H1 (cell line): ENCODE data around the gene PCED1B. TPM values are rescaled to one million over a fixed set of nuclear protein-coding genes. Genes with fewer than 3 reads are reported as not detected.

Experiments used
- CTCF ChIA-PET: fragments of 300-600 bp; sonication (Branson Sonifier 250); formaldehyde crosslinking; loops from one replicate; lab custom pipeline; 2021; ENCODE audit not compliant: partially characterized antibody; lab: Charles Lee
- POLR2A ChIA-PET: fragments of 300-600 bp; sonication (Branson Sonifier 250); formaldehyde crosslinking; loops from one replicate; lab custom pipeline; 2021; ENCODE audit warnings: inconsistent platforms; ENCODE audit not compliant: partially characterized antibody; lab: Charles Lee
- DNase-seq, 2 experiments: peaks; one replicate each; pipeline versions ENCODE4 v3.0.0 to v3.0.0-alpha.2; 2010 to 2022; ENCODE audit warnings: low spot score in 2 of 2, low read depth in 1 of 2, mixed read lengths in 1 of 2
- FAIRE-seq: peaks from 2 replicates; lab custom pipeline; 2011; peaks lifted over from hg19 to GRCh38; lab: Jason Lieb, UNC
- H2AFZ ChIP-seq: 2 replicates; pipeline ENCODE4 v1.8.1; 2012; ENCODE audit warnings: low read length, inconsistent platforms
- H2AK5ac ChIP-seq: 2 replicates; pipeline ENCODE4 v1.6.1; 2013; ENCODE audit warnings: low read depth, low read length
- H2BK120ac ChIP-seq: replicated peaks from 2 replicates; pipeline ENCODE3; 2013; ENCODE audit warnings: low read depth, low read length, inconsistent platforms
- H2BK12ac ChIP-seq: 2 replicates; pipeline ENCODE4 v1.6.1; 2013; ENCODE audit warnings: low read depth, low read length
- H2BK15ac ChIP-seq: 2 replicates; pipeline ENCODE4 v1.6.1; 2013; ENCODE audit warnings: low read length
- H2BK20ac ChIP-seq: 2 replicates; pipeline ENCODE4 v1.6.1; 2013; ENCODE audit warnings: low read length
- H2BK5ac ChIP-seq: 2 replicates; pipeline ENCODE4 v1.6.1; 2013; ENCODE audit warnings: low read depth, low read length
- H3K14ac ChIP-seq: 2 replicates; pipeline ENCODE4 v1.6.1; 2013; ENCODE audit warnings: inconsistent platforms; ENCODE audit not compliant: insufficient read length
- H3K18ac ChIP-seq: 2 replicates; pipeline ENCODE4 v1.6.1; 2013; ENCODE audit warnings: low read length; ENCODE audit errors: extremely low read depth
- H3K23ac ChIP-seq: 2 replicates; pipeline ENCODE4 v1.6.1; 2013; ENCODE audit warnings: inconsistent platforms; ENCODE audit not compliant: insufficient read length
- H3K23me2 ChIP-seq: 2 replicates; pipeline ENCODE4 v1.6.1; 2013; ENCODE audit warnings: low read depth, low read length
- H3K27ac ChIP-seq: 2 replicates; pipeline ENCODE4 v1.6.1; 2011; ENCODE audit warnings: low read depth, low read length, inconsistent platforms
- H3K27me3 ChIP-seq, 4 experiments: replicated peaks in 1 of 4; 1 replicate in 1 of 4; 2 replicates in 3 of 4; pipeline versions ENCODE4 v1.6.1 to v1.8.1; 2011 to 2013; ENCODE audit warnings: low read length in 3 of 4, mild to moderate bottlenecking in 3 of 4, inconsistent platforms in 2 of 4, mixed read lengths in 2 of 4, moderate library complexity in 1 of 4; ENCODE audit not compliant: control insufficient read depth in 3 of 4, insufficient read depth in 3 of 4; ENCODE audit errors: extremely low read depth in 1 of 4
- H3K36me3 ChIP-seq, 4 experiments: 2 replicates each; pipeline versions ENCODE4 v1.6.1 to v1.8.1; 2011 to 2013; ENCODE audit warnings: mild to moderate bottlenecking in 4 of 4, low read length in 3 of 4, moderate library complexity in 2 of 4, control low read depth in 1 of 4, inconsistent platforms in 1 of 4; ENCODE audit not compliant: insufficient read depth in 4 of 4, control insufficient read depth in 2 of 4
- H3K4ac ChIP-seq: replicated peaks from 2 replicates; pipeline ENCODE3; 2013; ENCODE audit warnings: low read length, low read depth, mixed read lengths, inconsistent platforms; ENCODE audit not compliant: insufficient read length
- H3K4me1 ChIP-seq, 4 experiments: replicated peaks in 1 of 4; 1 replicate in 1 of 4; 2 replicates in 3 of 4; pipeline versions ENCODE4 v1.6.1 to v1.8.1; 2011 to 2013; ENCODE audit warnings: low read length in 3 of 4, inconsistent platforms in 2 of 4, mixed read lengths in 1 of 4; ENCODE audit not compliant: insufficient read depth in 4 of 4, control insufficient read depth in 3 of 4
- H3K4me2 ChIP-seq, 2 experiments: 2 replicates each; pipeline versions ENCODE4 v1.6.1 to v1.8.1; 2011 to 2013; ENCODE audit warnings: low read depth in 2 of 2, low read length in 2 of 2, control low read depth in 1 of 2, inconsistent platforms in 1 of 2, mild to moderate bottlenecking in 1 of 2; ENCODE audit not compliant: insufficient read depth in 1 of 2
- H3K4me3 ChIP-seq, 4 experiments: fragments of 200-600, 300-600 bp in 1 of 4; sonication (generic), shearing (Covaris generic), sonication (Bioruptor Twin) in 1 of 4; 2 replicates each; pipeline versions ENCODE4 v1.5.1 to v1.8.1; 2011 to 2016; ENCODE audit warnings: low read length in 4 of 4, low read depth in 3 of 4, control low read depth in 2 of 4, inconsistent platforms in 2 of 4, mild to moderate bottlenecking in 2 of 4, mixed read lengths in 1 of 4, moderate library complexity in 1 of 4; ENCODE audit not compliant: insufficient read depth in 2 of 4; ENCODE audit errors: extremely low read depth in 1 of 4
- H3K56ac ChIP-seq: replicated peaks from 2 replicates; pipeline ENCODE3; 2013; ENCODE audit warnings: low read depth, mild to moderate bottlenecking, mixed read lengths, low read length, inconsistent platforms; ENCODE audit not compliant: insufficient read length
- H3K79me1 ChIP-seq: 2 replicates; pipeline ENCODE4 v1.6.1; 2013; ENCODE audit warnings: low read depth, low read length, control low read depth
- H3K79me2 ChIP-seq, 2 experiments: 2 replicates each; pipeline versions ENCODE4 v1.6.1 to v1.8.1; 2012 to 2013; ENCODE audit warnings: low read length in 2 of 2, mild to moderate bottlenecking in 2 of 2, inconsistent platforms in 1 of 2; ENCODE audit not compliant: insufficient read depth in 2 of 2, control insufficient read depth in 1 of 2
- H3K9ac ChIP-seq, 4 experiments: replicated peaks in 1 of 4; 1 replicate in 1 of 4; 2 replicates in 3 of 4; pipeline versions ENCODE4 v1.6.1 to v1.8.1; 2011 to 2013; ENCODE audit warnings: low read depth in 3 of 4, low read length in 3 of 4, control low read depth in 2 of 4, mild to moderate bottlenecking in 2 of 4, moderate library complexity in 2 of 4, inconsistent platforms in 1 of 4; ENCODE audit errors: extremely low read depth in 1 of 4
- H3K9me3 ChIP-seq, 2 experiments: 2 replicates each; pipeline versions ENCODE4 v1.6.1 to v1.8.1; 2012 to 2013; ENCODE audit warnings: mild to moderate bottlenecking in 2 of 2, moderate library complexity in 2 of 2, control low read depth in 1 of 2, inconsistent platforms in 1 of 2, low read depth in 1 of 2, low read length in 1 of 2, mixed read lengths in 1 of 2; ENCODE audit not compliant: insufficient read depth in 2 of 2
- H4K20me1 ChIP-seq, 2 experiments: replicated peaks in 1 of 2; 2 replicates each; pipeline versions ENCODE3 to v1.8.1; 2011 to 2013; ENCODE audit warnings: inconsistent platforms in 2 of 2, low read length in 2 of 2, mild to moderate bottlenecking in 1 of 2; ENCODE audit not compliant: insufficient read depth in 2 of 2, control insufficient read depth in 1 of 2
- H4K5ac ChIP-seq: 2 replicates; pipeline ENCODE4 v1.6.1; 2013; ENCODE audit warnings: low read length, low read depth, mixed read lengths, inconsistent platforms; ENCODE audit not compliant: insufficient read length
- H4K8ac ChIP-seq: 2 replicates; pipeline ENCODE4 v1.8.0; 2013; ENCODE audit warnings: mild to moderate bottlenecking, moderate library complexity, low read length, inconsistent platforms; ENCODE audit not compliant: insufficient read depth; ENCODE audit errors: extremely low read depth
- H4K91ac ChIP-seq: replicated peaks from 2 replicates; pipeline ENCODE3; 2013; ENCODE audit warnings: low read length, mixed read lengths, inconsistent platforms; ENCODE audit not compliant: insufficient read length
- ASH2L ChIP-seq: fragments of 200-600, 300-600 bp; sonication (generic); IDR thresholded peaks from one replicate; pipeline ENCODE4 v1.7.1; 2017; ENCODE audit warnings: low read length
- CTBP2 ChIP-seq: IDR thresholded peaks from 2 replicates; pipeline ENCODE4 v1.7.0; 2011; ENCODE audit warnings: borderline replicate concordance, mild to moderate bottlenecking, moderate library complexity, mixed read lengths, low read length; ENCODE audit not compliant: insufficient read depth, insufficient read length
- FOSL1 ChIP-seq: IDR thresholded peaks from 2 replicates; pipeline ENCODE4 v1.6.1; 2011; ENCODE audit warnings: mild to moderate bottlenecking, low read depth, low read length, moderate library complexity; ENCODE audit not compliant: insufficient read depth
- KDM5A ChIP-seq: fragments of 200-600 bp; IDR thresholded peaks from 2 replicates; pipeline ENCODE4 v1.7.1; 2012; ENCODE audit warnings: mild to moderate bottlenecking, low read length, inconsistent platforms, mixed read lengths
- PHF8 ChIP-seq: fragments of 200-600 bp; sonication (generic); conservative IDR thresholded peaks from 2 replicates; pipeline ENCODE4 v1.7.1; 2012; ENCODE audit warnings: low read depth, mild to moderate bottlenecking, inconsistent platforms, low read length, moderate library complexity
- POLR2AphosphoS5 ChIP-seq: IDR thresholded peaks from 2 replicates; pipeline ENCODE4 v1.6.1; 2011; ENCODE audit warnings: low read depth, low read length
- SAP30 ChIP-seq: fragments of 300-600 bp; sonication (generic); IDR thresholded peaks from 2 replicates; pipeline ENCODE4 v1.7.1; 2012; ENCODE audit warnings: low read length, moderate library complexity, mild to moderate bottlenecking, inconsistent platforms; ENCODE audit not compliant: insufficient read depth, insufficient replicate concordance
- SIX5 ChIP-seq: IDR thresholded peaks from 2 replicates; pipeline ENCODE4 v1.6.1; 2011; ENCODE audit warnings: mild to moderate bottlenecking, low read depth, low read length
- TEAD4 ChIP-seq: IDR thresholded peaks from 2 replicates; pipeline ENCODE4 v1.6.1; 2012; ENCODE audit warnings: low read depth, low read length, inconsistent platforms, mixed read lengths
- WGBS, 2 experiments: shearing (Covaris generic) in 1 of 2; methylation state at CpG; one replicate each; pipeline versions ENCODE4 v1.1.6 to v1.1.7; 2013 to 2015; ENCODE audit warnings: low lambda C conversion rate in 2 of 2, mixed read lengths in 2 of 2, inconsistent platforms in 1 of 2, low coverage in 1 of 2, missing lambda C conversion rate in 1 of 2; ENCODE audit not compliant: insufficient replicate concordance in 2 of 2, insufficient coverage in 1 of 2, insufficient read length in 1 of 2; ENCODE audit errors: extremely low coverage in 1 of 2, missing lambda C conversion rate in 1 of 2; 5-methylcytosine and 5-hydroxymethylcytosine counted together
- polyA plus RNA-seq, 7 experiments: library from polyadenylated mRNA; depleted of rRNA in 3 of 7; stranded (reverse) in 5 of 7; unstranded in 2 of 7; fragments of >200 nt in 5 of 7; fragments of 200-250 nt in 2 of 7; gene quantifications; 1 replicate in 5 of 7; 2 replicates in 1 of 7; 4 replicates in 1 of 7; pipeline versions ENCODE4 v1.2.1 to v1.2.3, GENCODE V29; 2011 to 2013; ENCODE audit warnings: missing spikeins in 2 of 7, mixed read lengths in 2 of 7
- total RNA-seq: library from RNA; stranded (reverse); fragmentation: NEBNext Ultra II Directional; extraction: Animal tissue kit (Norgen Biotek cat#: 25700); gene quantifications from 2 replicates; pipeline ENCODE4 v1.2.1, GENCODE V29; 2021

PCED1B gene
- total and polyA plus RNA-seq, 2 of the 8 experiments (the other 6 are each of a cell fraction or from before 2014, with no cell fraction given), result 4.7 to 5.4 TPM

DNA sequence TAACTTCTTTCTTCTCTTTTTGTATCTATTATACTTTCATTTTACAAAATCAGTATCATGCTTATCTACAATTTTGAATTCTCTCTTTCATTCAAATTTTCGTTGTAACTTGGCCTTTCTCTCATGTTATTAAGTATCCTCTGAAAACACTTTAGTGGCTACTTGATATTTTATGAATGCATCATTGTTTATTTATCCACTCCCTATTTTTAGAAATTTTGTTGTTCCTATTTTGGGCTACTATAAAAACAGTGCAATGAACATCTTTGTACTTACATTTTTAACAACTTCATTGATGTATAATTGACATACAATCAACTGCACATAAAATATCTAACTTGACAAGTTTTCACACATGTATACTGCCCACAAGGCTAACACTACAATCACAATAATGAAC lies 44.3 kb downstream of the PCED1B start:
- Histone ChIP-seq H4K91ac (no peak overlapping the region), H3K4ac (no peak overlapping the region), H2BK15ac (no peak overlapping the region), H3K79me1 (no peaks in the 10 kb centered on the region), H2BK12ac (no peak overlapping the region), H3K14ac (no peak overlapping the region), H2BK120ac (no peak overlapping the region), H3K9me3 (no peaks in the 10 kb centered on the region), H3K56ac (no peak overlapping the region), H3K9ac (no peak overlapping the region), H3K23me2 (no peaks in the 10 kb centered on the region), H3K18ac (no peak overlapping the region), H3K23ac (no peak overlapping the region), H2AFZ (no peak overlapping the region), H4K5ac (no peak overlapping the region), H4K20me1 (no peaks in the 10 kb centered on the region), H2BK5ac (no peak overlapping the region), H2BK20ac (no peak overlapping the region), H4K8ac (no peak overlapping the region), H3K4me1 (no peaks in the 10 kb centered on the region), H3K36me3 (no peaks in the 10 kb centered on the region), H3K4me3 (no peak overlapping the region), H3K27ac (no peak overlapping the region), H2AK5ac (no peak overlapping the region), H3K79me2 (no peaks in the 10 kb centered on the region), H3K27me3 (no peaks in the 10 kb centered on the region), H3K4me2 (no peak overlapping the region)
- DNase-seq (no peak), FAIRE-seq (no peak)
- no peak for TF ChIP-seq SAP30
- no peak for TF ChIP-seq PHF8
- no peak for TF ChIP-seq TEAD4
- no peak for TF ChIP-seq FOSL1
- no peak for TF ChIP-seq ASH2L
- TF ChIP-seq POLR2AphosphoS5, result no peak
- TF ChIP-seq CTBP2, result no peak
- TF ChIP-seq KDM5A, result no peak
- TF ChIP-seq SIX5, result no peak
- POLR2A ChIA-PET, result no interaction called here
- CTCF ChIA-PET, result no interaction called here
- WGBS, 2 experiments, result 69% methylated on average over 1 of the region's 1 CpG; no CpG with 5 or more reads in 1 of the 2 experiments
